H1 (cell line): ENCODE data around the gene CD300LF. TPM values are rescaled to one million over a fixed set of nuclear protein-coding genes. Genes with fewer than 3 reads are reported as not detected.

ENCODE experiments used
- CTCF ChIA-PET: fragments of 300-600 bp; sonication (Branson Sonifier 250); formaldehyde crosslinking; loops from one replicate; lab custom pipeline; 2021; ENCODE audit not compliant: partially characterized antibody; lab: Charles Lee
- POLR2A ChIA-PET: fragments of 300-600 bp; sonication (Branson Sonifier 250); formaldehyde crosslinking; loops from one replicate; lab custom pipeline; 2021; ENCODE audit warnings: inconsistent platforms; ENCODE audit not compliant: partially characterized antibody; lab: Charles Lee
- DNase-seq, 2 experiments: peaks; one replicate each; pipeline versions ENCODE4 v3.0.0 to v3.0.0-alpha.2; 2010 to 2022; ENCODE audit warnings: low spot score in 2 of 2, low read depth in 1 of 2, mixed read lengths in 1 of 2
- FAIRE-seq: peaks from 2 replicates; lab custom pipeline; 2011; peaks lifted over from hg19 to GRCh38; lab: Jason Lieb, UNC
- H2AFZ ChIP-seq: 2 replicates; pipeline ENCODE4 v1.8.1; 2012; ENCODE audit warnings: low read length, inconsistent platforms
- H2AK5ac ChIP-seq: 2 replicates; pipeline ENCODE4 v1.6.1; 2013; ENCODE audit warnings: low read depth, low read length
- H2BK120ac ChIP-seq: replicated peaks from 2 replicates; pipeline ENCODE3; 2013; ENCODE audit warnings: low read depth, low read length, inconsistent platforms
- H2BK12ac ChIP-seq: 2 replicates; pipeline ENCODE4 v1.6.1; 2013; ENCODE audit warnings: low read depth, low read length
- H2BK15ac ChIP-seq: 2 replicates; pipeline ENCODE4 v1.6.1; 2013; ENCODE audit warnings: low read length
- H2BK20ac ChIP-seq: 2 replicates; pipeline ENCODE4 v1.6.1; 2013; ENCODE audit warnings: low read length
- H2BK5ac ChIP-seq: 2 replicates; pipeline ENCODE4 v1.6.1; 2013; ENCODE audit warnings: low read depth, low read length
- H3K14ac ChIP-seq: 2 replicates; pipeline ENCODE4 v1.6.1; 2013; ENCODE audit warnings: inconsistent platforms; ENCODE audit not compliant: insufficient read length
- H3K18ac ChIP-seq: 2 replicates; pipeline ENCODE4 v1.6.1; 2013; ENCODE audit warnings: low read length; ENCODE audit errors: extremely low read depth
- H3K23ac ChIP-seq: 2 replicates; pipeline ENCODE4 v1.6.1; 2013; ENCODE audit warnings: inconsistent platforms; ENCODE audit not compliant: insufficient read length
- H3K23me2 ChIP-seq: 2 replicates; pipeline ENCODE4 v1.6.1; 2013; ENCODE audit warnings: low read depth, low read length
- H3K27ac ChIP-seq: 2 replicates; pipeline ENCODE4 v1.6.1; 2011; ENCODE audit warnings: low read depth, low read length, inconsistent platforms
- H3K27me3 ChIP-seq, 4 experiments: replicated peaks in 1 of 4; 1 replicate in 1 of 4; 2 replicates in 3 of 4; pipeline versions ENCODE4 v1.6.1 to v1.8.1; 2011 to 2013; ENCODE audit warnings: low read length in 3 of 4, mild to moderate bottlenecking in 3 of 4, inconsistent platforms in 2 of 4, mixed read lengths in 2 of 4, moderate library complexity in 1 of 4; ENCODE audit not compliant: control insufficient read depth in 3 of 4, insufficient read depth in 3 of 4; ENCODE audit errors: extremely low read depth in 1 of 4
- H3K36me3 ChIP-seq, 4 experiments: 2 replicates each; pipeline versions ENCODE4 v1.6.1 to v1.8.1; 2011 to 2013; ENCODE audit warnings: mild to moderate bottlenecking in 4 of 4, low read length in 3 of 4, moderate library complexity in 2 of 4, control low read depth in 1 of 4, inconsistent platforms in 1 of 4; ENCODE audit not compliant: insufficient read depth in 4 of 4, control insufficient read depth in 2 of 4
- H3K4ac ChIP-seq: replicated peaks from 2 replicates; pipeline ENCODE3; 2013; ENCODE audit warnings: low read length, low read depth, mixed read lengths, inconsistent platforms; ENCODE audit not compliant: insufficient read length
- H3K4me1 ChIP-seq, 4 experiments: replicated peaks in 1 of 4; 1 replicate in 1 of 4; 2 replicates in 3 of 4; pipeline versions ENCODE4 v1.6.1 to v1.8.1; 2011 to 2013; ENCODE audit warnings: low read length in 3 of 4, inconsistent platforms in 2 of 4, mixed read lengths in 1 of 4; ENCODE audit not compliant: insufficient read depth in 4 of 4, control insufficient read depth in 3 of 4
- H3K4me2 ChIP-seq, 2 experiments: 2 replicates each; pipeline versions ENCODE4 v1.6.1 to v1.8.1; 2011 to 2013; ENCODE audit warnings: low read depth in 2 of 2, low read length in 2 of 2, control low read depth in 1 of 2, inconsistent platforms in 1 of 2, mild to moderate bottlenecking in 1 of 2; ENCODE audit not compliant: insufficient read depth in 1 of 2
- H3K4me3 ChIP-seq, 4 experiments: fragments of 200-600, 300-600 bp in 1 of 4; sonication (generic), shearing (Covaris generic), sonication (Bioruptor Twin) in 1 of 4; 2 replicates each; pipeline versions ENCODE4 v1.5.1 to v1.8.1; 2011 to 2016; ENCODE audit warnings: low read length in 4 of 4, low read depth in 3 of 4, control low read depth in 2 of 4, inconsistent platforms in 2 of 4, mild to moderate bottlenecking in 2 of 4, mixed read lengths in 1 of 4, moderate library complexity in 1 of 4; ENCODE audit not compliant: insufficient read depth in 2 of 4; ENCODE audit errors: extremely low read depth in 1 of 4
- H3K56ac ChIP-seq: replicated peaks from 2 replicates; pipeline ENCODE3; 2013; ENCODE audit warnings: low read depth, mild to moderate bottlenecking, mixed read lengths, low read length, inconsistent platforms; ENCODE audit not compliant: insufficient read length
- H3K79me1 ChIP-seq: 2 replicates; pipeline ENCODE4 v1.6.1; 2013; ENCODE audit warnings: low read depth, low read length, control low read depth
- H3K79me2 ChIP-seq, 2 experiments: 2 replicates each; pipeline versions ENCODE4 v1.6.1 to v1.8.1; 2012 to 2013; ENCODE audit warnings: low read length in 2 of 2, mild to moderate bottlenecking in 2 of 2, inconsistent platforms in 1 of 2; ENCODE audit not compliant: insufficient read depth in 2 of 2, control insufficient read depth in 1 of 2
- H3K9ac ChIP-seq, 4 experiments: replicated peaks in 1 of 4; 1 replicate in 1 of 4; 2 replicates in 3 of 4; pipeline versions ENCODE4 v1.6.1 to v1.8.1; 2011 to 2013; ENCODE audit warnings: low read depth in 3 of 4, low read length in 3 of 4, control low read depth in 2 of 4, mild to moderate bottlenecking in 2 of 4, moderate library complexity in 2 of 4, inconsistent platforms in 1 of 4; ENCODE audit errors: extremely low read depth in 1 of 4
- H3K9me3 ChIP-seq, 2 experiments: 2 replicates each; pipeline versions ENCODE4 v1.6.1 to v1.8.1; 2012 to 2013; ENCODE audit warnings: mild to moderate bottlenecking in 2 of 2, moderate library complexity in 2 of 2, control low read depth in 1 of 2, inconsistent platforms in 1 of 2, low read depth in 1 of 2, low read length in 1 of 2, mixed read lengths in 1 of 2; ENCODE audit not compliant: insufficient read depth in 2 of 2
- H4K20me1 ChIP-seq, 2 experiments: replicated peaks in 1 of 2; 2 replicates each; pipeline versions ENCODE3 to v1.8.1; 2011 to 2013; ENCODE audit warnings: inconsistent platforms in 2 of 2, low read length in 2 of 2, mild to moderate bottlenecking in 1 of 2; ENCODE audit not compliant: insufficient read depth in 2 of 2, control insufficient read depth in 1 of 2
- H4K5ac ChIP-seq: 2 replicates; pipeline ENCODE4 v1.6.1; 2013; ENCODE audit warnings: low read length, low read depth, mixed read lengths, inconsistent platforms; ENCODE audit not compliant: insufficient read length
- H4K8ac ChIP-seq: 2 replicates; pipeline ENCODE4 v1.8.0; 2013; ENCODE audit warnings: mild to moderate bottlenecking, moderate library complexity, low read length, inconsistent platforms; ENCODE audit not compliant: insufficient read depth; ENCODE audit errors: extremely low read depth
- H4K91ac ChIP-seq: replicated peaks from 2 replicates; pipeline ENCODE3; 2013; ENCODE audit warnings: low read length, mixed read lengths, inconsistent platforms; ENCODE audit not compliant: insufficient read length
- CBX8 ChIP-seq: fragments of 300-800, 300-1000 bp; sonication (generic); IDR thresholded peaks from 2 replicates; pipeline ENCODE4 v1.7.1; 2016; ENCODE audit warnings: low read depth, low read length, borderline replicate concordance
- KDM4A ChIP-seq: IDR thresholded peaks from one replicate; pipeline ENCODE4 v1.7.1; 2012; ENCODE audit warnings: low read depth, mild to moderate bottlenecking, moderate library complexity, low read length, inconsistent platforms; ENCODE audit not compliant: severe bottlenecking
- PHF8 ChIP-seq: fragments of 200-600 bp; sonication (generic); conservative IDR thresholded peaks from 2 replicates; pipeline ENCODE4 v1.7.1; 2012; ENCODE audit warnings: low read depth, mild to moderate bottlenecking, inconsistent platforms, low read length, moderate library complexity
- TBP ChIP-seq: IDR thresholded peaks from 2 replicates; pipeline ENCODE4 v1.6.1; 2011; ENCODE audit warnings: low read depth, low read length, improper control_type of control experiment
- WGBS, 2 experiments: shearing (Covaris generic) in 1 of 2; methylation state at CpG; one replicate each; pipeline versions ENCODE4 v1.1.6 to v1.1.7; 2013 to 2015; ENCODE audit warnings: low lambda C conversion rate in 2 of 2, mixed read lengths in 2 of 2, inconsistent platforms in 1 of 2, low coverage in 1 of 2, missing lambda C conversion rate in 1 of 2; ENCODE audit not compliant: insufficient replicate concordance in 2 of 2, insufficient coverage in 1 of 2, insufficient read length in 1 of 2; ENCODE audit errors: extremely low coverage in 1 of 2, missing lambda C conversion rate in 1 of 2; 5-methylcytosine and 5-hydroxymethylcytosine counted together
- polyA plus RNA-seq, 7 experiments: library from polyadenylated mRNA; depleted of rRNA in 3 of 7; stranded (reverse) in 5 of 7; unstranded in 2 of 7; fragments of >200 nt in 5 of 7; fragments of 200-250 nt in 2 of 7; gene quantifications; 1 replicate in 5 of 7; 2 replicates in 1 of 7; 4 replicates in 1 of 7; pipeline versions ENCODE4 v1.2.1 to v1.2.3, GENCODE V29; 2011 to 2013; ENCODE audit warnings: missing spikeins in 2 of 7, mixed read lengths in 2 of 7
- total RNA-seq: library from RNA; stranded (reverse); fragmentation: NEBNext Ultra II Directional; extraction: Animal tissue kit (Norgen Biotek cat#: 25700); gene quantifications from 2 replicates; pipeline ENCODE4 v1.2.1, GENCODE V29; 2021

CD300LF gene
- total and polyA plus RNA-seq, 2 of the 8 experiments (the other 6 are each of a cell fraction or from before 2014, with no cell fraction given) = not detected

- Histone ChIP-seq H4K91ac (no peak overlapping the region), H3K4me1 (peaks cover 5 to 22% (median 15%) of the 10 kb centered on the region in 4 experiments), H3K79me1 (no peaks in the 10 kb centered on the region), H3K27ac (no peak overlapping the region), H2BK120ac (no peak overlapping the region), H3K9me3 (no peaks in the 10 kb centered on the region), H2BK20ac (no peak overlapping the region), H2BK5ac (no peak overlapping the region), H3K36me3 (no peaks in the 10 kb centered on the region), H2BK15ac (0 out of 2 replicates have a peak overlapping the region, but pooled peaks have one; percentile 2), H3K79me2 (no peaks in the 10 kb centered on the region), H3K4me2 (no peak overlapping the region), H4K5ac (no peak overlapping the region), H3K14ac (no peak overlapping the region), H2AK5ac (no peak overlapping the region; the same call in 1 of the 2 replicates), H3K56ac (no peak overlapping the region), H3K23me2 (peaks cover 12% of the 10 kb centered on the region; the same call in 1 of the 2 replicates), H3K4ac (no peak overlapping the region), H3K9ac (no peak overlapping the region), H3K4me3 (no peak overlapping the region), H3K23ac (no peak overlapping the region), H4K8ac (no peak overlapping the region), H2AFZ (no peak overlapping the region), H3K18ac (no peak overlapping the region), H3K27me3 (peaks cover 0 to 3% (median 0%) of the 10 kb centered on the region in 4 experiments; a peak in 2 of 7 replicates), H2BK12ac (no peak overlapping the region), H4K20me1 (no peaks in the 10 kb centered on the region)
- FAIRE-seq = no peak
- POLR2A ChIA-PET = interaction anchor here (0.8 to 1.3 kb wide), 4 partner anchors 9 to 43 kb away, joined by 3 to 4 read pairs (median 3); no protein-coding TSS in a partner anchor
- TF ChIP-seq TBP (no peak), KDM4A (no peak), CBX8 (no peak), PHF8 (no peak)
- DNase-seq = no peak
- 90% methylated on average over 17 of the region's 17 CpGs; no CpG with 5 or more reads in 1 of the 2 experiments for WGBS, 2 experiments
- CTCF ChIA-PET = interaction anchor here (0.7 to 5.7 kb wide), 13 partner anchors 9 to 220 kb away, joined by 3 to 45 read pairs (median 4); no protein-coding TSS in a partner anchor
These were observed 28.1 kb upstream of the CD300LF start for GRCh38 chr17:74740641-74741387.
